GM08714 (cell line): ENCODE measurements around the gene GON4L.
"Not testable (repeated sequence)": the region's sequence is repeated elsewhere in the genome, so short reads cannot be mapped to it uniquely, and the experiment has no call there.

Source experiments
- H3K4me3 ChIP-seq: fragments of 200-500 bp; sonication (Bioruptor generic); 2 replicates; pipeline ENCODE4 v1.5.1; 2014; ENCODE audit warnings: mild to moderate bottlenecking, low read length, inconsistent platforms
- ZNF274 ChIP-seq: IDR thresholded peaks from 2 replicates; pipeline ENCODE4 v1.6.1; 2012; ENCODE audit warnings: mild to moderate bottlenecking, low read depth, low read length

The GON4L gene

DNA sequence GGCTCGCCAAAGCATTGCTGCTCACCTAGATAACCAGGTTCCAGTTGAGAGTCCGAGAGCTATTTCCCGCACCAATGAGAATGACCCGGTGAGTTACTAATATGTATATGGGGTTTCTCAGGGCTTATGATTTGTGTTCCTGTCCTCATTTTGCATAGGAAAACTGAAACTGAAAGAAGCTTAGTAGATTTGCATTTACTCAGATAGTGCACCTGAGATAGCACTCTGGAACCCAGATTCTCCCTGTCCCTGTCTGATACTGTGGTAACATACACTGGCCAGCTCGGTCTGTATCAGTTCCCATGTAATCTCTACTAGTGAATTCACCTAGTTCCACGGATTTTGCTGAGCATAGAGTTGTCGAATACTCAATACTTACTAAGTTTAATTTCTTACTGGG, 140.0 kb downstream of the GON4L start:
- TF ChIP-seq ZNF274, result no peak
- no peak overlapping the region; the same call in 1 of the 2 replicates for H3K4me3 ChIP-seq

GRCh38 chr1:155715777-155716176, 141.2 kb downstream of the GON4L start:
- H3K4me3 ChIP-seq, result no peak overlapping the region
- TF ChIP-seq ZNF274, result no peak

GRCh38 chr1:155715056-155715455, 142.0 kb downstream of the GON4L start:
- not testable (repeated sequence) for H3K4me3 ChIP-seq

GRCh38 chr1:155713075-155713474, 143.9 kb downstream of the GON4L start:
- TF ChIP-seq ZNF274, result no peak
- no peak overlapping the region for H3K4me3 ChIP-seq

- H3K4me3 ChIP-seq, result not testable (repeated sequence)
Measured at GRCh38 chr1:155712636-155713035, 144.4 kb downstream of the GON4L start.

GRCh38 chr1:155711457-155711856, 145.6 kb downstream of the GON4L start:
- not testable (repeated sequence) for H3K4me3 ChIP-seq

DNA sequence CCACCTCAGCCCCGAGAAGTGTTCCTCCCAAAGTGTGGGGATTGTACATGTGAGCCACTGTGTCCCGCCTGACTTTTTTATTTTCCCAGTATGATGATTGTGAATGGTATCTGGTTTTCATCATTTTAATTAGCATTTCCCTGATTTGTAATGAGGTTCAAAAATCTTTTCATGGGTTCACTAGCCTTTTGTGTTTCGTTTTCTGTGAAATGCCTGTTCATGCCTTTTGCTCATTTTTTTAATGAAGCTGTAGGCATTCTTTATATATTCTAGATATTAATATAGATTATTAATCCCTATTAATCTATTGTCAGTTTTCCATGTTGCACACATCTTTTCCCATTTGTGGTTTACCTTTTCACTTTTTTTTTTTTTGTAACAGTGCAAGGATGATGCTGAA, 147.6 kb downstream of the GON4L start:
- no peak overlapping the region for H3K4me3 ChIP-seq
- TF ChIP-seq ZNF274, result no peak

- no peak overlapping the region for H3K4me3 ChIP-seq
- no peak for TF ChIP-seq ZNF274
Measured at GRCh38 chr1:155706139-155706538, 150.9 kb downstream of the GON4L start.

- not testable (repeated sequence) for H3K4me3 ChIP-seq
Measured at GRCh38 chr1:155704414-155704813, 152.6 kb downstream of the GON4L start.

GRCh38 chr1:155703216-155703615, 153.8 kb downstream of the GON4L start:
- TF ChIP-seq ZNF274, result no peak
- no peak overlapping the region for H3K4me3 ChIP-seq

DNA sequence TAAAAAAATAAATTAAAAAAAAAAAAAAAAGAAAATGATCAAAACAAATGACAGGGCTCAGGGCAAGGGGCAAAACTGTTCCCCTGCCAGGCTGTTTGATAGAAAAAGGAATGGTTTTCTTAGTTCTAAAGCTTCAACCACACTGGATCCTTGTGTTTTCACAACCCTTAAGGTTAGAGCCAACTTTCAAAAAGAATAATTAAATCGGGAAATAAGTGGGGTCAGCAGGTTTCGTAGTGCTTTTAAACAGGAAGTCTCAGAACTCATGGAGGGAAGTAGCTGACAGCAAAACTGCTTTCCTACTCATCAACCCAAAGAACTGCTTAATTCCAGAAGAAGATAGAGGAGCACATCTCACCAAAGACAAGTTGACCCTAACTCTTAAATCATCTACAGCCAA, 155.3 kb downstream of the GON4L start:
- not testable (repeated sequence) for H3K4me3 ChIP-seq
